Activated naive CD8-positive, alpha-beta T cell treated with anti-CD3 and anti-CD28 coated beads, Interleukin-2, amount 50 U/mL, for 16 hours (primary cell): Measurements from ENCODE around the gene EPS15.
"Not testable (repeated sequence)": the region's sequence is repeated elsewhere in the genome, so short reads cannot be mapped to it uniquely, and the experiment has no call there.

Source experiments
- DNase-seq: peaks from one replicate; pipeline ENCODE4 v3.0.0-alpha.2; 2020; ENCODE audit warnings: low read depth, low spot score

The EPS15 gene

DNA sequence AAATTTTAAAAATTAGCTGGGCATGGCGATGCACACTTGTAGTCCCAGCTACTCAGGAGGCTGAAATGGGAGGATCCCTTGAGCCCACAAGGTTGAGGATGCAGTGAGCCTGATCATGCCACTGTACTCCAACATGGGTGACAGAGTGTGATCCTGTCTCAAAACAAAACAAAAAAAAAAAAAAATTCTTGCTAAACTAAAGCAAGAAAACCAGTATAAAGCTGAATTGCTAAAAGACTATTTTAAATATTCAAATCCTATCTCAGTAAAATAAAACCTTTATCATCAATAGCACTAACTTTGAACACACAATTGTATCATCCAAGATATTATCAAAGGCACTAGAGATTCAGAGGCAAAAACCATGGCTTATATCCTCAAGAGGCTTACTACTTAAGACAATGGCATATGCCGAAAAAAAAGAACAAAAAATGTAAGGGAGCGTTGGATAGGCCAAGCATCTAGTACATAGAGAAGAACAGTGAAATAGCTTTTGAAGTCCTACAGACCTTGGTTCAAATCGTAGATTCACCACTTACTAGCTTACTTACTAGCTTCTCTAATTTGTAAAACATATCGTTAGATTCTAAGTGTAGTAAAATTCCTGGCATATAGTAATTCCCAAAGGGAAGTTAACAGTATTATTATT lies 3.6 kb downstream of the EPS15 start:
- DNase-seq: no peak

DNA sequence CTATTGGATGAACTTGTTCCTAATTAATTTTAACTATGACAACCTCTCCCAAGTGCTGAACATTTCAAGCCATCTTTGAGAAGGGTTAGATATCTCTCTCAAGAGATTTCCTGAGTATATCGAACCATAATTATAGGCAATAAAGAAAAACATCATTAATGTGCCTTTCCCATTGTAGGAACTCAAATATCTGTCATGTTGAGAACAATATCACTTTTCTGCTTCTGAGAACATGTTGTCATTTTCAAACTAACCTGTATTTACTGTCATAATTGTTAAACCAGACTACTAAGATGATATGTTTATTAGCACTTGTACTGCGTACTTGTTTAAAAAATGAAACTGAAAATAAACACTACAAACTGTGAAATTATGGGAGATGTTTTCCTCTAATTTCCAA lies 4.3 kb downstream of the EPS15 start:
- no peak for DNase-seq

DNA sequence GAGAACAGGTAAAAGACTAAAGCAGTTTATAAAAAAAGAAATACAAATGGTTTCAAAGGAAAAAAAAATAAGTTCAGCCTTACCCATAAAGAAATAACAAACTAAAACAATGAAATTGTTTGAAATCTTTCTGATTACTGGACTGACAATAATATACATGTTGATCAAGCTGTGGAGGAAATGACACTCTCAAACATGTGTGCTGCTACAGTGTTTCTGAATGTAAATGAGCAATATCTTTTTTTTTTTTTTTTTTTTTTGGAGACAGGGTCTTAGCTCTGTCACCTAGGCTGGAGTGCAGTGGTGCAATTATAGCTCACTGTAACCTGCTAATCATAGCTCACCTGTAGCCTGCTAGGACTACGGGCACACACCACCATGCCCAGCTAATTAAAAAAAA lies 6.5 kb downstream of the EPS15 start:
- no peak for DNase-seq

DNA sequence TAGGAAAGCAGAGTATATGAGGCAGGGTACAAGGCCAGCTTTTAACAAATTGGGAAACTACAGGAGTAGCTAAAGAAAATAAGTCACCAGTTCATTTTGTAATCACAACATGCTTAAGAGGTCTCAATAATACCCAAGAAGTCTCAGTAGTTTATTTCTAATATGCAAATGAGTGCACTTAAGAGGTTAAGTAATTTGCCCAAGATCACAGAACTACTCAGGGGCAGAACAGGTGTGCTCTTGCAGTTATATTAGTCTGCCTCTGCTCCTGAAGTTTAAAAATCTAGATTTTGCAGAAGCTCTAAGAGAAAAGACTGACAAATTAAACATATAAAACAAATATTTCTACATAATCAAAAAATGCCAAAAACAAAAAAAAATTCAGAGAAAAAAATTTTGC lies 6.9 kb downstream of the EPS15 start:
- DNase-seq: no peak

DNA sequence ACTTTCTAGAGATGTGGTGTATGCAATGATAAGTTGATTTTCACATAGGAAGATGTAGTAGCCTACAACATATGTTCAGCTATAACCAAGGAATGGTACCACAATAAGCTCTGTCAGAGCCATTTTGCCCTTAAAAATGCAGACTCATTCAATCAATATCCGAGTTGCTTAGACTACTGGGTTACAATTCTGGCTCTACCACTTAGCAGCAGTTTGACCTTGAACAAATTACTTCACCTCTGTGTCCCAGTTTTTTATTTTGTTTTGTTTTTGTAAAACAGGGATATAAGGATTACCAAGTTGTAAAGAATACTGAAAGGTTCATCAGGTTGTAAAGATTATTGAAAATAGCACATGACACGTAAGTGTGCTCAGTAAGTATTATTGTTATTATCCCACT lies 9.3 kb downstream of the EPS15 start:
- no peak for DNase-seq

DNA sequence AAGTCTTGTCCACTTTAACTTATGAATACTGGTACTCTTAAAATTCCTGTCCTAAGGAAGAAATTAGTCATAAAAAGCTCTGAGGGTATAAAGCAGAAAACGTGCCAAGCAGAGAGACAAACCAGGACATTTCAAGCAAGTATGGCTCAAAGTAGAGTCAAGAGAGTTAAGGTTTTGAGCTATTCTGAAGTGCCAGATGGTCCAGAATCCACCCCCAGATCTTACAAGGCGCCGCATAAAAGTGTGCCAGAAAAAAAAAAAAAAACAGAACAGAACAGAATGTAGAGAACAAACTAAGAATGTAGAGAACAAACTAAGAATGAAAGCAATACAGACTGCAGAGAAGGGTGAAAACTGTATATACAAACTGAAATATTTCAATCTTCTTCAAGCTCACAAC lies 12.5 kb downstream of the EPS15 start:
- DNase-seq: no peak

DNA sequence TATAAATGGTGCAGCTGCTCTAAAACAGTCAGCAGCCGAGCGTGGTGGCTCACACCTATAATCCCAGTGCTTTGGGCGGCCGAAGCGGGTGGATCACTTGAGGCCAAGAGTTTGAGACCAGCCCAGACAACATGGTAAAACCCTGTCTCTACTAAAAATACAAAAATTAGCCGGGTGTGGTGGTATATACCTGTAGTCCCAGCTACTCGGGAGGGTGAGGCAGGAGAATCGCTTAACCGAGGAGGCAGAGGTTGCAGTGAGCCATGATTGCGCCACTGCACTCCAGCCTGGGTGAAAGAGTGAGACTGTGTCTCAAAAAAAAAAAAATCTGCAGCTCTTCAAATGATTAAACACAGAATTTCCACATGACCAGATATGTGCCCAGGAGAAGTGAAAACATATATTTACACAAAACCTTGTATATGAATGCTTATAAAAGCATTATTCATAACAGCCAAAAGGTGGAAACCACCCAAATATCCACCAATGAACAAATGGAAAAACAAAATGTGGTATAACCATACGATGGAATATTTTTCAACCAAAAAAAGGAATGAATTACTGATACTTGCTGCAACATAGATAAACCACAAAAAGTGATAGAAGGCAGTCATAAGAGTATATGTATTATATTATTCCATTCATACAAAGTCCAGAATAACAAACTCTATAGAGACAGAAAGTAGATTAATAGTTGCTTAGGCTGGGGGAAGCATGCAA lies 14.1 kb downstream of the EPS15 start:
- DNase-seq: no peak

DNA sequence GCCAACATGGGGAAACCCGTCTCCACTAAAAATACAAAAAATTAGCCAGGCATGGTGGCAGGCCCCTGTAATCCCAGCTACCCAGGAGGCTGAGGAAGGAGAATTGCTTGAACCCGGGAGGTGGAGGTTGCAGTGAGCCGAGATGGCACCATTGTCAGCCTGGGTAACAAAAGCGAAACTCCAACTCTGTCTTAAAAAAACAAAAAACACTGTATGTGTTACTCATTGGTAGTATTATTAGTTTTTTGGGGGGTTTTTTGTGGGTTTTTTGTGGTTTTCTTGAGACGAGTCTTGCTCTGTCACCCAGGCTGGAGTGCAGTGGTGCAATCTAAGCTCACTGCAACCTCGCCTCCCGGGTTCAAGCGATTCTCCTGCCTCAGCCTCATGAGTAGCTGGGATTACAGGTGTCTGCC lies 17.8 kb downstream of the EPS15 start:
- not testable (repeated sequence) for DNase-seq

DNA sequence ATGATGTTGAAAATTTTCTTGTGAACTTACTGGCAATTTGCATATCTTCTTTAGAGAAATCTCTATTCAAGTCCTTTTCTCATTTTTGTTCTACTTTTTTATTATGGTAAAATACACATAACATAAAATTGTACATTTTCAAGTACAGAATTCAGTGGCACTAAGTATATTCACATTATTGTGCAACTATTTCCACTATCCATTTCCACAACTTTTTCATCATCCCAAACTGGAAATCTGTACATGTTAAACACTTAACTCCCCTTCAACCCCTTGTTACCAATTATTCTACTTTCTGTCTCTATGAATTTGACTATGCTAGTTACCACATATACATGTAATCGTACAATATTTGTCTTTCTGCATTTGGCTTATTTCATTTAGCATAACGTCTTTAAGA lies 19.4 kb downstream of the EPS15 start:
- DNase-seq: no peak

DNA sequence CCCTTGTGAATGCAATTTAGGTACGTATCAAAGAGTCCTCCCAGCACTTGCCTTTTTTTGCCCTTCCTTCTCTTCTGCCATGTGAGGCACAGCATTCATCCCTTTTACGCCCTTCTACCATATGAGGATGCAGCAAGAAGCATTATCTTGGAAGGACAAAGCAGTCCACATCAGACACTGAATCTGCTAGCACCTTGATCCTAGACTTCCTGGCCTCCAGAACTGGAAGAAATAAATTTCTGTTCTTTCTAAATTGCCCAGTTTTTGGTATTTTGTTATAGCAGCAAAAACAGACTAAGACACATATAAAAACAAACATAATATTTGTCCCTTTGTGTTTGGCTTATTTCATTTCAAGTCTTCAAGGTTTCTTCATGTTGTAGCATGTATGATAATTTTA lies 20.1 kb downstream of the EPS15 start:
- DNase-seq: no peak

DNA sequence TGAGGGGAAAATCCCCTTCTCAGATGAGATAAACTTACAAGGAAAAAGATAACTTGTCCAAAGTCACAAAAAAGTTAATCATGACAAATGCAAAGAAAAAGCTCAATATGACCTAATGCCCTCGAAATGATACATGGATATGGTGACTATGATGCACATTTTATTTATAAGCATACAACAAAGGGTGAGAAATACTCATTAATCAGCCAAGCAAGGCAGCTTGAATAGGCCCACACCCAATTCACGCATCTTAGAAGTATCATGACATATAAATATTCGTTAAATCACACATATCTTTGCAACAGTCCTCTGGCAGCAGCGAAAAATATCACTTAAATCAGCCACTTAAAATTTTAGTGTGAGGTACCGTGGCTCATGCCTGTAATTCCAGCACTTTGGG lies 21.7 kb downstream of the EPS15 start:
- DNase-seq: no peak

DNA sequence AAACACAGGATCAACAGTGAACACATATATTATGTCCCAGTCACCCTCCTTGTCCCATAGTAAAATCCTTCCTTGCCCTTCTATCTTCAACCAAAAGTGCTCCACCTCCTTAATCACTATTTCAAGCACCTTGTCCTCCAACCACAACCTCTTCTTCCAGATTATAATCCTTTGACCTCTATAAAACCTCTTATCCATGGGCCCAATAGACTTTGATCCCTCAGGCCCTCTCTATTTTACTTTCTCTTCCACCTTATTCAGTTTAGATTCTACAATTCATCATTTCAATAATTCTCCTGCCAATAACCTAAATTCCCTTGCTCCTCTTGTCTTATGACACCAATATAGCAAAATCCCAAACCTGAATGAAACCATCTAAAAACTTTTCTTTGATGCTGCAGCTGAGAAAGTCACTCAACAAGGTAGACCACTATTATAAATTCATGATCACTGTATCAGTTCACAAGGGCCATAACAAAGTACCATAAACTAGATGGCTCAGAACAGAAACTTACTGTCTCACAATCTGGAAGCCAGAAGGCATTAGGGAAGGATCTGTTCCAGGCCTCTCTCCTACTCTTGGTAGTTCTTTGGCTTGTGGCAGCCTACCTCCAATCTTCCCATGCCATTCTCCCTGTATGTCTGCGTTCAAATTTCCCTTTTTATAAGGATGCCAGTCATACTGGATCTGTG lies 24.8 kb downstream of the EPS15 start:
- DNase-seq: no peak

DNA sequence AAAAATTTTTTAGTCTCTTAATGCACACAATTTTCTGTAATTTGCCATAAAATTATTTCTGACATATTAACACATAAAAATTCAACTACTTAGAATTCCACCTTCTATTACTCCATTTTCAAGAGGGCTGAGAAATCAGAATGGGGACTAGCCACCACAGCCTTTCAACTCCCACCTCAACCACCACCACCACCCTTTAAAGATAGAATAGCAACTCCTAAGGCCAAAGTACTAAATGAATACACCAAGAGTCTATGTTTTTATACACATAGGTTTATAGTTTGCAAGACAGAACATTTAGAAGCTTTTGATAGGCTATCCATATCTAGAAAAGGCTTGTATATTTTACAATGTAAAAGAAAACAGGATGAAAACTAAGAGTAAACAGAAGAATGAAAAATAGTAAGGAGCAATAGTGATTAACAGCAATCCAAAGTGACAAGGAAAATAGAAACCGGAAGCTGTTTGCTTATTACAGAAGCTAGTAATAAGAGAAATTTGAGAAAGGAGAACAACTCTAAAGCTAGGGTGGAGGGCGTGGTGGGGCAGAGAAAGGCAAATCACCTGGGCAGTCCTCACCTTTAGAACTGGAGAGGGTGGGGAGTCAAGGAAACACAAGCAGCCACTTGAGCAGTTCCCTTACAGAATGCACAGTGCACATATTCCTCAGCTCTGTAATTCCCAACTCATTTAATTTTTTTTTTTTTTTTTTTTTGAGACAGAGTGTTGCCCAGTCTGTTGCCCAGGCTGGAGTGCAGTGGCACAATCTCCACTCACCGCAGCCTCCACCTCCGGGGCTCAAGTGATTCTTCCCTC lies 27.7 kb downstream of the EPS15 start:
- no peak for DNase-seq

DNA sequence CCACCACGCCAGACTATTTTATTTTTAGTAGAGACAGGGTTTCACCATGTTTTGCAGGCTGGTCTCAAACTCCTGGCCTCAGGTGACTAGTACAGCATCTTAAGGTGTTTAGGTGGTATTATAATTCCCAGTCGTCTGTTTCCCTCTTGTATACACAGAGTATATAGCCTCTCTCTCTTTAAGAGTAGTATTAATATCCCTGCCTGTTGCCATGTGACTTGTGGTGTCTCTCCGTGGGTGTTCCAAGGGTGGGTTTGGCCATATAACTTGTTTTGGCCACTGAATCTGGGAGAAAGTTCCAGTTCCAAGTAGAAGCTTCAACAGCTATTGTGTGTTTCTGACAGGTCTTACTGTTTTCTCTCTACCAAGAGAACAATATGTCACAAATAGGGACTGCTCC lies 29.6 kb downstream of the EPS15 start:
- no peak for DNase-seq

DNA sequence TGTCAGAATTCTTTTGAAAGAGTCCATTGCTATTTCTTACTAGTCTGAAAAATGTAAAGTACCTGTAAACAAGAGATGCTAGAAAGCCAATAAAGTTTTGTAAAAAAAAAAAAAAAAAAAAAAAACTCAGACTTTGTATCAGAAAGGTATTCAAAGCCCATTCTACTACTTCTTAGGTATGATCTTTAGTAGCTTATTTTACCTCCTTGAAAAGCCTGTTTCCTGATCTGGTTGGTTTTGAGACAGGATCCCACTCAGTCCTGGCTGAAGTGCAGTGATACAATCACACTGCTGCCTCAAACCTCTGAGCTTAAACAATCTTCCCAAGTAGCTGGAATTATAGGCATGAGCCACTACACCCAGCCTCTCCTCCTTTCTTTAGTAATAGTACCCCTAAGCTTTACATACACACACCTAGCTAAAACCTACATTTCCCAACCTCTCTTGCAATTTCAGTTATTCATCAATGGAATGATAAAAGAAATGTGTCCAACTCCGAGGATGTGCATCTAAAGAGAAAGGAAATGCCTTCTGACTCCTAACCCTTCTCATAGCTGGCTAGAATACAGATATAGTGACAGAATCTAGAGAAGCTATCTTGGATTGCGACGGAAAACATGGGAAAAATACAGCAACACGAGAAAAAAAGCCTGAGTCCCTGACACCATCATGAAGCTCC lies 30.6 kb downstream of the EPS15 start:
- no peak for DNase-seq

DNA sequence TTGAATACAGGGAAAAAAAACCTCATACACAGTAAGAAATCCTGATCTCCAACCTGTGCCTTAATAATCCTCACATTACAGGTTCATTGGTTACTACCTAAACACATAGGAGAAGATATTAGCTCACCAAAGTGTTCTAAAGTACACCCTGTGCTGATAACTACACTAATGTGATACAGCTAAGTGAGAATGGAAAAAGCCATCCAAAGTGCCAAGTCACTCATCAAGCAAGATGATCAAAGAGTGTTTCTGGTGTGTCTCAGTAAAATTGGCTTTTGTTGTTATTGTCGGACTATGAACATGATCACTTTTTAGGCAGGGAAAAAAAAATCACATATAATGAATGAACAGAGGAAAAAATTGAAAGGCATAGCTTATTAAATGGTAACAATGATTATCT lies 31.4 kb downstream of the EPS15 start:
- no peak for DNase-seq

DNA sequence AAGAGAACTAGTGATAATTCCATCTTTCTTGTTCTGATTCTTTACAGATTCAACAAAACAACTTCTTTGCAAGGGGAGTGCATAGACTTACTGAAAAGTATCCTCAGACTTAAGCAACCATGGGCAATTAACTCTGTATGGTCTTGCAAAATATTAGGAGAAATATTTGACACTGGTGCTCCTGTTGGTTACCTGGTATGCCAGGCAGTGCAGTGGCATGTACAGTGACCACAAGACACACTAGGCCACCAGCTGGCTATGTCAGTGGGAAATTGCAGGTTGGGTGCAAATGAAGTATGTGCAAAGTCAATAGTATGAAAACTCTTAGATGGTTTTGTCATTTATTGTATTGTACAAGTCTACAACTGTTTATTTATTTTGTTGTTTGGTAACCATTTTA lies 34.5 kb downstream of the EPS15 start:
- no peak for DNase-seq

DNA sequence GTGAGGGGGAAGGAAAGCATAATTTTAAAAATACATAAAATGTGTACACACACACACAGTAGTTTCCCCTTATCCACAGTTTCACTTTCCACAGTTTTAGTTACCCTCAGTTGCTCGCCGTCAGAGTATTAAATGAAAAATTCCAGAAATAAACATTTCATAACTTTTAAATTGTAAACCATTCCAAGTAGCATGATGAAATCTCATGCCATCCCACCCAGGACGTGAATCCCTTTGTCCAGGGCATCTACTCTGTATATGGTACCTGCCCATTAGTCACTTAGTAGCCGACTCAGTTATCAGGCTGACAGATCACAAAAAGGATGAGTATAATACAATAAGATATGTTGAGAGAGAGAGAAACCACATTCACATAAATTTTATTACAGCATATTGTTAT lies 36.2 kb downstream of the EPS15 start:
- DNase-seq: no peak

DNA sequence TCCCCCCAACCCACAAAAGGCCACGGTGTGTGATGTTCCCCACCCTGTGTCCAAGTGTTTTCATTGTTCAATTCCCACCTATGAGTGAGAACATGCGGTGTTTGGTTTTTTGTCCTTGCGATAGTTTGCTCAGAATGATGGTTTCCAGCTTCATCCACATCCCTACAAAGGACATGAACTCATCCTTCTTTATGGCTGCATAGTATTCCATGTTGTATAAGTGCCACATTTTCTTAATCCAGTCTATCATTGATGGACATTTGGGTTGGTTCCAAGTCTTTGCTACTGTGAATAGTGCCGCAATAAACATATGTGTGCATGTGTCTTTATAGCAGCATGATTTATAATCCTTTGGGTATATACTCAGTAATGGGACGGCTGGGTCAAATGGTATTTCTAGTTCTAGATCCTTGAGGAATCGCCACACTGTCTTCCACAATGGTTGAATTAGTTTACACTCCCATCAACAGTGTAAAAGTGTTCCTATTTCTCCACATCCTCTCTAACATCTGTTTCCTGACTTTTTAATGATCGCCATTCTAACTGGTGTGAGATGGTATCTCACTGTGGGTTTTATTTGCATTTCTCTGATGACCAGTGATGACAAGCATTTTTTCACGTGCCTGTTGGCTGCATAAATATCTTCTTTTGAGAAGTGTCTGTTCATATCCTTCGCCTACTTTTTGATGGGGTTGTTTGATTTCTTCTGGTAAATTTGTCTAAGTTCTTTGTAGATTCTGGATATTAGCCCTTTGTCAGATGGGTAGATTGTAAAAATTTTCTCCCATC lies 44.0 kb downstream of the EPS15 start:
- not testable (repeated sequence) for DNase-seq

DNA sequence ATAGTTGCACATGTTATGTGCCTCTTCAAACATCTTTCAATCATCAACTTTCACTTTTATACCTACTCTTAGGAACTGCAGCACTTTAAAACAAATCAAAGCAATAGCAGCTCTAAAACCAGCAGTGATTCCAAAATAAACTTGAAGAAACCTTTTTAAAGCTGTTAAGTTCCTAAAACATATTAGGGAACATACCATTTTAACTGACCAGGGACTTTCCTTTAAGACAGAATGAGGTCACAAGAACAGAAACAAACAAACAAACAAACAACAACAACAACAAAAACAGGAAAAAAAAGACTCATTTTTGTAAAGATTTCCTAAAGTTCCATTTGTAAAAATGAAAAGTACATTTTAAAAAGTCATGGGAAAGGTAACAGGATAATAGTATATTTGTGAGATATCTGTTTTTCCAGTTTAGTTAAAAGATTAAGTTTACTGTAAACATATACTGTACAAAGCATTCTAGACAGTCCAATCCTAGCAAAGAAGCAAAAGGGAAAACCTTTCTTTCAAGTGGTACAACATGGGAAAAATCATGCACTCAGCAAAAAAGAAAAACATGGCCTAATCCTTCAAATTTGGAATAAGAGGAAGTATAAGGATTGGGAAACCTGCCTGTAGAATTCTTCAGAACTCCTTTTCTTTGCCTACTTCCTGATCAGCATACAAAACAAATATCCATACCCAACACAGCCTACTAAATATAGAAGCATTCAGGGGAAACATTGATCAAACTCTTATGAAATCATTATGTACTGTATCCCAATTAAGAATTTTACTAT lies 45.5 kb downstream of the EPS15 start:
- DNase-seq: no peak
